ENCODE measurements around the gene PHF21A. TPM values are rescaled to one million over a fixed set of nuclear protein-coding genes. Genes with fewer than 3 reads are reported as not detected.
A peak's percentile ranks its signal among the peaks of the same experiment; 100 is the strongest.

PHF21A gene
- total RNA-seq, 2 donors from 2014 or later = 47.2 to 53.9 TPM

DNA sequence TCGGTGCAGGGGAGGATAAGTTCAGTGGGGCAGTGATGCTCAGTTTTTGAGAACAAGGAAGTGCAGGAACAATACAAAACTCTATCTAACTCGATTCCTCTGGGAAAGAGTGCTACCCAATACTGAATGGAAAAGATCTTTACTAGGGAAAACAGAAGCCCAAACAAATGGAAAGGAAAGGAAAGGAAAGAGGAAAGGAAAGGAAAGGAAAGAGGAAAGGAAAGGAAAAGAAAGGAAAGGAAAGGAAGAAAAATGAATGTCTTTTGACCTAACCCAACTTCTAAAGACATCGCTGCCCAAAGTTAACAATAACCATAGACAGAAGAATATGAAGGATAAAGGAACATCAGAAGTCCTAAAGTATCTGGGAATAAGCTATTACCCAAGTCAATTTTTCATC is 41.6 kb downstream of the PHF21A start:
- no peak for DNase-seq
- no peaks in the 10 kb centered on the region for H3K27me3 Mint-ChIP-seq (ENCODE audit: insufficient read depth)
- H3K4me1 ChIP-seq (ENCODE audit: control insufficient read depth, insufficient read depth, low read length) = no peaks in the 10 kb centered on the region
- H3K36me3 Mint-ChIP-seq (ENCODE audit: low read depth) = peaks cover 25% of the 10 kb centered on the region
- no peak overlapping the region for H3K4me3 Mint-ChIP-seq
- H3K4me3 ChIP-seq (ENCODE audit: low read length) = no peak overlapping the region
- TF ChIP-seq, protein P1, sequence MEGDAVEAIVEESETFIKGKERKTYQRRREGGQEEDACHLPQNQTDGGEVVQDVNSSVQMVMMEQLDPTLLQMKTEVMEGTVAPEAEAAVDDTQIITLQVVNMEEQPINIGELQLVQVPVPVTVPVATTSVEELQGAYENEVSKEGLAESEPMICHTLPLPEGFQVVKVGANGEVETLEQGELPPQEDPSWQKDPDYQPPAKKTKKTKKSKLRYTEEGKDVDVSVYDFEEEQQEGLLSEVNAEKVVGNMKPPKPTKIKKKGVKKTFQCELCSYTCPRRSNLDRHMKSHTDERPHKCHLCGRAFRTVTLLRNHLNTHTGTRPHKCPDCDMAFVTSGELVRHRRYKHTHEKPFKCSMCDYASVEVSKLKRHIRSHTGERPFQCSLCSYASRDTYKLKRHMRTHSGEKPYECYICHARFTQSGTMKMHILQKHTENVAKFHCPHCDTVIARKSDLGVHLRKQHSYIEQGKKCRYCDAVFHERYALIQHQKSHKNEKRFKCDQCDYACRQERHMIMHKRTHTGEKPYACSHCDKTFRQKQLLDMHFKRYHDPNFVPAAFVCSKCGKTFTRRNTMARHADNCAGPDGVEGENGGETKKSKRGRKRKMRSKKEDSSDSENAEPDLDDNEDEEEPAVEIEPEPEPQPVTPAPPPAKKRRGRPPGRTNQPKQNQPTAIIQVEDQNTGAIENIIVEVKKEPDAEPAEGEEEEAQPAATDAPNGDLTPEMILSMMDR (conservative IDR thresholded peaks at IDR 0.05) = no peak
- H3K36me3 ChIP-seq (ENCODE audit: control insufficient read depth, insufficient read depth, low read length) = peaks cover 38% of the 10 kb centered on the region
- H3K27me3 ChIP-seq (ENCODE audit: control insufficient read depth, insufficient read depth, low read length, poor library complexity, severe bottlenecking) = no peaks in the 10 kb centered on the region
- H3K27ac Mint-ChIP-seq = no peak overlapping the region
- H3K4me1 Mint-ChIP-seq = peaks cover 10% of the 10 kb centered on the region
- no peak overlapping the region for H3K27ac ChIP-seq (ENCODE audit: low read depth, low read length)
- no peak overlapping the region for H3K9ac ChIP-seq (ENCODE audit: extremely low read depth, low read length, poor library complexity, severe bottlenecking)
- no peaks in the 10 kb centered on the region for H3K9me3 Mint-ChIP-seq
- WGBS, 2 experiments (ENCODE audit: insufficient coverage in 1 of 2, insufficient read length in 1 of 2) = 82 to 97% methylated on average over 2 to 3 of the region's 3 CpGs
- H3K9me3 ChIP-seq (ENCODE audit: control insufficient read depth, low read length) = no peaks in the 10 kb centered on the region

DNA sequence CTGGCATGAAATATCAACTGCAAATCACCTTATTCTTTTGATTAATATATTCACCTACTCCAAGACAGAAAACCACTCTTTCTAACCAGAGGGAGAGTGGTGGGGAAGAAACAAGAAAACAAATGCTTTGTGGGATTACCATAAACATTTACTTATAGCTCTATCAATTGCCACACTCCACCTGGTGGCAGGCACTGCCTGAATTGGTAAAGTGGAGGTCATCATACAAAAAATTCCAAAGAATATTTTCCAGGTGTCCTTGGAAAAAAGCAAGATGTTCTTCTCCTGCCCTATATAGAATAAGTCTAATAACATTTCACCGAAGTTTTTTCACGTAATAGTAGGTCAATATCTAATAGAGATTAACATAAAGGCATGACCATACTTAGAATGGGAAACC is 45.3 kb downstream of the PHF21A start:
- H3K36me3 ChIP-seq (ENCODE audit: control insufficient read depth, insufficient read depth, low read length) = peaks cover 23% of the 10 kb centered on the region
- H3K36me3 Mint-ChIP-seq (ENCODE audit: low read depth) = peaks cover 19% of the 10 kb centered on the region
- H3K9ac ChIP-seq (ENCODE audit: extremely low read depth, low read length, poor library complexity, severe bottlenecking) = no peak overlapping the region
- H3K27me3 Mint-ChIP-seq (ENCODE audit: insufficient read depth) = no peaks in the 10 kb centered on the region
- no peak overlapping the region for H3K4me3 Mint-ChIP-seq
- H3K4me1 Mint-ChIP-seq = peaks cover 10% of the 10 kb centered on the region
- H3K4me3 ChIP-seq (ENCODE audit: low read length) = no peak overlapping the region
- no peaks in the 10 kb centered on the region for H3K9me3 ChIP-seq (ENCODE audit: control insufficient read depth, low read length)
- H3K27ac ChIP-seq (ENCODE audit: low read depth, low read length) = no peak overlapping the region
- H3K9me3 Mint-ChIP-seq = no peaks in the 10 kb centered on the region
- TF ChIP-seq, protein P1 (conservative IDR thresholded peaks at IDR 0.05) = peak; percentile 70
- no peak for DNase-seq
- no peak overlapping the region for H3K27ac Mint-ChIP-seq
- WGBS, 2 experiments (ENCODE audit: insufficient coverage in 1 of 2, insufficient read length in 1 of 2) = 89% methylated on average over 2 of the region's 2 CpGs; no CpG with 5 or more reads in 1 of the 2 experiments
- H3K4me1 ChIP-seq (ENCODE audit: control insufficient read depth, insufficient read depth, low read length) = no peaks in the 10 kb centered on the region
- H3K27me3 ChIP-seq (ENCODE audit: control insufficient read depth, insufficient read depth, low read length, poor library complexity, severe bottlenecking) = no peaks in the 10 kb centered on the region

DNA sequence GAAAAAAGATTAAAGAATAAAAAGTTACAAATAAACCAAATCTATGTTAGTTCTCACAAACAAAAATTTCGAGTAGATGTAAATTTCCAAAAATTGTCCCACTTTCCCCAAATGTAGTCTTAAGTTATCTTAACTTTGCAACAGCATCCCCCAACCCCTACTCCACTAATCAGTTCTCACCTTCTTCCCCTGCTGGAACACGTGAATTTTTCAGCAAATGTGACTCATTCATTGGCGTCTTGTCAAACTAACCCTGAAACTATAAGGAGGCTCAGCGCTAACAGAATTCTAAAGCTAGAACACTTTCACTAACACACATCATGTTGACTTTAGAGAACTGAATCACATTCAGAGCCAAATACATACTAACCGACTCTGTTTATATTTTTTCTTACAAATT is 46.1 kb downstream of the PHF21A start:
- H3K4me3 ChIP-seq (ENCODE audit: low read length) = no peak overlapping the region
- no peaks in the 10 kb centered on the region for H3K9me3 ChIP-seq (ENCODE audit: control insufficient read depth, low read length)
- no peaks in the 10 kb centered on the region for H3K27me3 Mint-ChIP-seq (ENCODE audit: insufficient read depth)
- no peaks in the 10 kb centered on the region for H3K9me3 Mint-ChIP-seq
- H3K4me1 Mint-ChIP-seq = peaks cover 10% of the 10 kb centered on the region
- no peaks in the 10 kb centered on the region for H3K27me3 ChIP-seq (ENCODE audit: control insufficient read depth, insufficient read depth, low read length, poor library complexity, severe bottlenecking)
- H3K27ac ChIP-seq (ENCODE audit: low read depth, low read length) = no peak overlapping the region
- peaks cover 20% of the 10 kb centered on the region for H3K36me3 ChIP-seq (ENCODE audit: control insufficient read depth, insufficient read depth, low read length)
- peaks cover 20% of the 10 kb centered on the region for H3K36me3 Mint-ChIP-seq (ENCODE audit: low read depth)
- no peak overlapping the region for H3K27ac Mint-ChIP-seq
- no peak overlapping the region for H3K9ac ChIP-seq (ENCODE audit: extremely low read depth, low read length, poor library complexity, severe bottlenecking)
- TF ChIP-seq, protein P1 (conservative IDR thresholded peaks at IDR 0.05) = no peak
- H3K4me3 Mint-ChIP-seq = no peak overlapping the region
- 76 to 87% methylated on average over 4 to 5 of the region's 5 CpGs for WGBS, 2 experiments (ENCODE audit: insufficient coverage in 1 of 2, insufficient read length in 1 of 2)
- DNase-seq = no peak
- H3K4me1 ChIP-seq (ENCODE audit: control insufficient read depth, insufficient read depth, low read length) = no peaks in the 10 kb centered on the region
